Tibial nerve (tissue), 4 donors: ENCODE data around the gene LSM2.

Source experiments
- EP300 ChIP-seq, 2 donors: sonication (generic); formaldehyde crosslinking; IDR thresholded peaks; one replicate each; pipeline ENCODE4 v1.6.1; 2017; ENCODE audit warnings: antibody characterized with exemption in 2 of 2, mild to moderate bottlenecking in 1 of 2
- POLR2A ChIP-seq, 2 donors: fragments of 450-650 bp; IDR thresholded peaks; one replicate each; pipeline ENCODE4 v1.6.1; 2017; ENCODE audit warnings: antibody characterized with exemption in 2 of 2, mild to moderate bottlenecking in 2 of 2, moderate library complexity in 2 of 2
- TF ChIP-seq, protein P1 (sequence below), 5 experiments: fragments of 200-600 bp in 3 of 5; fragments of 450-650 bp in 2 of 5; sonication (generic) in 3 of 5; IDR thresholded peaks; one replicate each; pipeline ENCODE4 v1.5.1; 2016 to 2019; ENCODE audit warnings: antibody characterized with exemption in 5 of 5, mild to moderate bottlenecking in 3 of 5, moderate library complexity in 2 of 5

DNA sequence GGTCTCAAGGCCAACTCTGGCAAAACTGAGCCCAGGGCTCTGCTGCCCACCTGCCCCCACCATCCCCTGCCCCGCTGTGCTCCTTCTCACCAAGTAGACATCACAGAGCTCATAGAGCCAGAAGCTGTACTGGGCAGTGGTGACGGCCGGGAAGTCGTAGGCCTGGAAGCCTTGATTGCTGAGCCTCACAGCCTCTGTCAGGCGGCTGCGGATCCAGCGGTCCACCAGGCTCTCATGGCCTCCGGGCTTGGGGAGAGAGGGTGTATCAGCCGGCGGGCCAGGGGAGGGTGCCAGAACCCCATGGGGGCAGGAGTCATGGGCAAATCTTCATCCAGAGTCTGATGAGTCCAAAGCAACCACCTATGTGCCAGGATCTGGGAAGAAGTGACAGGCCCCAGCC lies 26.9 kb downstream of the LSM2 start:
- TF ChIP-seq, protein P1, sequence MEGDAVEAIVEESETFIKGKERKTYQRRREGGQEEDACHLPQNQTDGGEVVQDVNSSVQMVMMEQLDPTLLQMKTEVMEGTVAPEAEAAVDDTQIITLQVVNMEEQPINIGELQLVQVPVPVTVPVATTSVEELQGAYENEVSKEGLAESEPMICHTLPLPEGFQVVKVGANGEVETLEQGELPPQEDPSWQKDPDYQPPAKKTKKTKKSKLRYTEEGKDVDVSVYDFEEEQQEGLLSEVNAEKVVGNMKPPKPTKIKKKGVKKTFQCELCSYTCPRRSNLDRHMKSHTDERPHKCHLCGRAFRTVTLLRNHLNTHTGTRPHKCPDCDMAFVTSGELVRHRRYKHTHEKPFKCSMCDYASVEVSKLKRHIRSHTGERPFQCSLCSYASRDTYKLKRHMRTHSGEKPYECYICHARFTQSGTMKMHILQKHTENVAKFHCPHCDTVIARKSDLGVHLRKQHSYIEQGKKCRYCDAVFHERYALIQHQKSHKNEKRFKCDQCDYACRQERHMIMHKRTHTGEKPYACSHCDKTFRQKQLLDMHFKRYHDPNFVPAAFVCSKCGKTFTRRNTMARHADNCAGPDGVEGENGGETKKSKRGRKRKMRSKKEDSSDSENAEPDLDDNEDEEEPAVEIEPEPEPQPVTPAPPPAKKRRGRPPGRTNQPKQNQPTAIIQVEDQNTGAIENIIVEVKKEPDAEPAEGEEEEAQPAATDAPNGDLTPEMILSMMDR (IDR thresholded peaks at IDR 0.05), result no peak
- TF ChIP-seq POLR2A (IDR thresholded peaks at IDR 0.05) (no peak), EP300 (IDR thresholded peaks at IDR 0.05) (no peak)
